ENCODE measurements around the gene PEX11A.

DNA sequence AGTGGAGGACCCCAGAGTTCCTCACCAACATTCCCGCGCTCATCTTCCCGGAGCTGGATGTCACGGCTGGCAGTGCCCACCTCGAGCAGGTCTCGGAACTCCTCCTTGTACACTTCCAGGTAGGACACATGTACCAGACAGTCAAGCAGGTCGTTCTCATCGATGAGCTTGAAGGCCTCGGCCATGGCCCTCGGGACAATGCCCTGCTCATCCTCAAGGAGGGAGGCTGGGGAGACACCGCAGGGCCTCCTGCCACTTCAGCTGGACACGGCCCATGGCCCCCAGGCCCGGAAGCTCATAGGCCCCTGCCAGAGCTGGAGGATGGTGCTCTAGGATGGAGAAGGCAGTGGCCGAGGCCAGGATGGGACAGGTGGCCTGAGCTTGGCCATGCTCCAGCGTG is 40.8 kb downstream of the PEX11A start:
- TF ChIP-seq YY1 (IDR thresholded peaks at IDR 0.05; ENCODE audit: insufficient read depth, insufficient read length) (no peak), SUZ12 (IDR thresholded peaks at IDR 0.05; ENCODE audit: extremely low read depth, insufficient read depth, insufficient read length) (no peak), ZNF274 (IDR thresholded peaks at IDR 0.05; ENCODE audit: low read depth, low read length) (no peak)

Measured in NT2/D1 (cell line).